HL-60 (cell line): Measurements from ENCODE around the gene RFXANK.
"Not testable (repeated sequence)": the region's sequence is repeated elsewhere in the genome, so short reads cannot be mapped to it uniquely, and the experiment has no call there.

ENCODE experiments used
- DNase-seq, 2 experiments: peaks; one replicate each; pipeline ENCODE4 v3.0.0-alpha.2; 2010 to 2020; ENCODE audit warnings: low read depth in 1 of 2, low spot score in 1 of 2
- H3K27ac ChIP-seq: fragments of 250-450 bp; sonication (Bioruptor Pico); replicated peaks from 2 replicates; pipeline ENCODE4 v1.5.1; 2020; ENCODE audit warnings: mild to moderate bottlenecking, moderate library complexity
- H3K27me3 ChIP-seq: fragments of 250-450 bp; sonication (Bioruptor Pico); 2 replicates; pipeline ENCODE4 v1.5.1; 2021; ENCODE audit warnings: mild to moderate bottlenecking, moderate library complexity; ENCODE audit not compliant: insufficient read depth, poor library complexity, severe bottlenecking
- H3K4me3 ChIP-seq: replicated peaks from 2 replicates; pipeline ENCODE4 v1.5.1; 2011; ENCODE audit warnings: mild to moderate bottlenecking, control low read depth, low read length; ENCODE audit not compliant: insufficient read depth
- GABPA ChIP-seq: IDR thresholded peaks from 2 replicates; pipeline ENCODE4 v1.6.1; 2012; ENCODE audit warnings: low read depth
- POLR2AphosphoS5 ChIP-seq: IDR thresholded peaks from 2 replicates; pipeline ENCODE4 v1.6.1; 2012; ENCODE audit warnings: low read depth
- SPI1 ChIP-seq: IDR thresholded peaks from 2 replicates; pipeline ENCODE4 v1.6.1; 2012; ENCODE audit warnings: low read depth, mild to moderate bottlenecking, borderline replicate concordance
- TF ChIP-seq, protein P1 (sequence below): IDR thresholded peaks from 2 replicates; pipeline ENCODE4 v1.6.1; 2012; ENCODE audit warnings: low read depth; ENCODE audit not compliant: insufficient replicate concordance
- TF ChIP-seq, protein P2 (sequence below): IDR thresholded peaks from one replicate; pipeline ENCODE4 v1.5.1; 2011; ENCODE audit warnings: low read length, control low read depth, inconsistent platforms; ENCODE audit not compliant: insufficient read depth

The RFXANK gene

GRCh38 chr19:19217099-19217498 lies 25.0 kb downstream of the RFXANK start:
- Histone ChIP-seq H3K4me3 (no peak overlapping the region), H3K27ac (no peak overlapping the region), H3K27me3 (peaks cover 11% of the 10 kb centered on the region)
- TF ChIP-seq SPI1 (no peak), GABPA (no peak), POLR2AphosphoS5 (no peak)
- TF ChIP-seq, protein P1, sequence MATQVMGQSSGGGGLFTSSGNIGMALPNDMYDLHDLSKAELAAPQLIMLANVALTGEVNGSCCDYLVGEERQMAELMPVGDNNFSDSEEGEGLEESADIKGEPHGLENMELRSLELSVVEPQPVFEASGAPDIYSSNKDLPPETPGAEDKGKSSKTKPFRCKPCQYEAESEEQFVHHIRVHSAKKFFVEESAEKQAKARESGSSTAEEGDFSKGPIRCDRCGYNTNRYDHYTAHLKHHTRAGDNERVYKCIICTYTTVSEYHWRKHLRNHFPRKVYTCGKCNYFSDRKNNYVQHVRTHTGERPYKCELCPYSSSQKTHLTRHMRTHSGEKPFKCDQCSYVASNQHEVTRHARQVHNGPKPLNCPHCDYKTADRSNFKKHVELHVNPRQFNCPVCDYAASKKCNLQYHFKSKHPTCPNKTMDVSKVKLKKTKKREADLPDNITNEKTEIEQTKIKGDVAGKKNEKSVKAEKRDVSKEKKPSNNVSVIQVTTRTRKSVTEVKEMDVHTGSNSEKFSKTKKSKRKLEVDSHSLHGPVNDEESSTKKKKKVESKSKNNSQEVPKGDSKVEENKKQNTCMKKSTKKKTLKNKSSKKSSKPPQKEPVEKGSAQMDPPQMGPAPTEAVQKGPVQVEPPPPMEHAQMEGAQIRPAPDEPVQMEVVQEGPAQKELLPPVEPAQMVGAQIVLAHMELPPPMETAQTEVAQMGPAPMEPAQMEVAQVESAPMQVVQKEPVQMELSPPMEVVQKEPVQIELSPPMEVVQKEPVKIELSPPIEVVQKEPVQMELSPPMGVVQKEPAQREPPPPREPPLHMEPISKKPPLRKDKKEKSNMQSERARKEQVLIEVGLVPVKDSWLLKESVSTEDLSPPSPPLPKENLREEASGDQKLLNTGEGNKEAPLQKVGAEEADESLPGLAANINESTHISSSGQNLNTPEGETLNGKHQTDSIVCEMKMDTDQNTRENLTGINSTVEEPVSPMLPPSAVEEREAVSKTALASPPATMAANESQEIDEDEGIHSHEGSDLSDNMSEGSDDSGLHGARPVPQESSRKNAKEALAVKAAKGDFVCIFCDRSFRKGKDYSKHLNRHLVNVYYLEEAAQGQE: no peak
- TF ChIP-seq, protein P2, sequence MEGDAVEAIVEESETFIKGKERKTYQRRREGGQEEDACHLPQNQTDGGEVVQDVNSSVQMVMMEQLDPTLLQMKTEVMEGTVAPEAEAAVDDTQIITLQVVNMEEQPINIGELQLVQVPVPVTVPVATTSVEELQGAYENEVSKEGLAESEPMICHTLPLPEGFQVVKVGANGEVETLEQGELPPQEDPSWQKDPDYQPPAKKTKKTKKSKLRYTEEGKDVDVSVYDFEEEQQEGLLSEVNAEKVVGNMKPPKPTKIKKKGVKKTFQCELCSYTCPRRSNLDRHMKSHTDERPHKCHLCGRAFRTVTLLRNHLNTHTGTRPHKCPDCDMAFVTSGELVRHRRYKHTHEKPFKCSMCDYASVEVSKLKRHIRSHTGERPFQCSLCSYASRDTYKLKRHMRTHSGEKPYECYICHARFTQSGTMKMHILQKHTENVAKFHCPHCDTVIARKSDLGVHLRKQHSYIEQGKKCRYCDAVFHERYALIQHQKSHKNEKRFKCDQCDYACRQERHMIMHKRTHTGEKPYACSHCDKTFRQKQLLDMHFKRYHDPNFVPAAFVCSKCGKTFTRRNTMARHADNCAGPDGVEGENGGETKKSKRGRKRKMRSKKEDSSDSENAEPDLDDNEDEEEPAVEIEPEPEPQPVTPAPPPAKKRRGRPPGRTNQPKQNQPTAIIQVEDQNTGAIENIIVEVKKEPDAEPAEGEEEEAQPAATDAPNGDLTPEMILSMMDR: no peak
- DNase-seq: no peak

- no peak overlapping the region for H3K27ac ChIP-seq
- no peak overlapping the region for H3K4me3 ChIP-seq
- TF ChIP-seq GABPA (no peak), POLR2AphosphoS5 (no peak), SPI1 (no peak)
- TF ChIP-seq, protein P2: no peak
- TF ChIP-seq, protein P1: no peak
- peaks cover 8% of the 10 kb centered on the region for H3K27me3 ChIP-seq
- no peak for DNase-seq
Measured at GRCh38 chr19:19218911-19219310, 26.9 kb downstream of the RFXANK start.

DNA sequence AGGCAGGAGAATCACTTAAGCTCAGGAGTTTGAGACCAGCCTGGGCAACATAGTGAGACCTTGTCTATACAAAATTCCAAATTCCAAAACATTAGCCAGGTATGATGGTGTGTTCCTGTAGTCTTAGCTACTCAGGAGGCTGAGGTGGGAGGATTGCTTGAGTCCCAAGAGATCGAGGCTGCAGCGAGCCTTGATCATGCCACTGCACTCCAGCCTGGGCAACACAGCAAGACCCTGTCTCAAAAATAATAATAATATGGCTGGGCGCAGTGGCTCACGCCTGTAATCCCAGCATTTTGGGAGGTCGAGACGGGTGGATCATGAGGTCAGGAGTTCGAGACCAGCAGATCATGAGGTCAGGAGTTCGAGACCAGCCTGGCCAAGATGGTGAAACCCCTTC lies 28.9 kb downstream of the RFXANK start:
- not testable (repeated sequence) for H3K4me3 ChIP-seq, DNase-seq, H3K27ac ChIP-seq
- H3K27me3 ChIP-seq: peaks cover 14% of the 10 kb centered on the region

DNA sequence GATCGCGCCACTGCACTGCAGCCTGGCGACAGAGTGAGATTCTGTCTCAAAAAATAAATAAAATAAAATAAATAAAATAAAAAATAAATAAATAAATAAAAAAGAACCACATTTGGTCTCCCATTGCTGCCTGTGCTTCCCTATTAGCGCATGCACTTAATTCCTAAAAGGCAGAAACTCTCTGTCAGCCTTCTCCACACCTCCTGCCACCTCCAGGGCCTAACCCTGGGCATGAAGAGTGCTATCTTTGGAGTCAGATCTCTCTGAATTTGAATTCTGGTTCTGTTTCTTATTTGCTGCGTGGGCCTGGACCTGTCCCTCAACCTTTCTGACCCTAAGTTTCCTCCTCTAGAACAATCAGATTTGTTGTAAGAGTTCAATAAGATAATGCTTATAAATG lies 31.0 kb downstream of the RFXANK start:
- DNase-seq: no peak
- H3K27ac ChIP-seq: no peak overlapping the region
- H3K4me3 ChIP-seq: no peak overlapping the region
- peaks cover 14% of the 10 kb centered on the region for H3K27me3 ChIP-seq
- no peak for TF ChIP-seq POLR2AphosphoS5
- TF ChIP-seq SPI1: no peak
- TF ChIP-seq, protein P1: no peak
- TF ChIP-seq, protein P2: no peak
- TF ChIP-seq GABPA: no peak
